SU-DHL-6 (cell line): ENCODE results near the gene SLC39A3.

ENCODE experiments used
- EZH2phosphoT487 ChIP-seq: fragments of 200-600 bp; sonication (generic), shearing (Covaris generic); conservative IDR thresholded peaks from 2 replicates; pipeline ENCODE4 v1.6.1; 2018; ENCODE audit warnings: mild to moderate bottlenecking, antibody characterized with exemption, low read length, moderate library complexity, mixed read lengths
- TF ChIP-seq, protein P1 (sequence below): fragments of 200-600 bp; sonication (generic); IDR thresholded peaks from one replicate; pipeline ENCODE4 v1.5.1; 2017; ENCODE audit warnings: antibody characterized with exemption, mild to moderate bottlenecking, low read length, moderate library complexity; ENCODE audit not compliant: insufficient read depth, poor library complexity, severe bottlenecking

- TF ChIP-seq, protein P1, sequence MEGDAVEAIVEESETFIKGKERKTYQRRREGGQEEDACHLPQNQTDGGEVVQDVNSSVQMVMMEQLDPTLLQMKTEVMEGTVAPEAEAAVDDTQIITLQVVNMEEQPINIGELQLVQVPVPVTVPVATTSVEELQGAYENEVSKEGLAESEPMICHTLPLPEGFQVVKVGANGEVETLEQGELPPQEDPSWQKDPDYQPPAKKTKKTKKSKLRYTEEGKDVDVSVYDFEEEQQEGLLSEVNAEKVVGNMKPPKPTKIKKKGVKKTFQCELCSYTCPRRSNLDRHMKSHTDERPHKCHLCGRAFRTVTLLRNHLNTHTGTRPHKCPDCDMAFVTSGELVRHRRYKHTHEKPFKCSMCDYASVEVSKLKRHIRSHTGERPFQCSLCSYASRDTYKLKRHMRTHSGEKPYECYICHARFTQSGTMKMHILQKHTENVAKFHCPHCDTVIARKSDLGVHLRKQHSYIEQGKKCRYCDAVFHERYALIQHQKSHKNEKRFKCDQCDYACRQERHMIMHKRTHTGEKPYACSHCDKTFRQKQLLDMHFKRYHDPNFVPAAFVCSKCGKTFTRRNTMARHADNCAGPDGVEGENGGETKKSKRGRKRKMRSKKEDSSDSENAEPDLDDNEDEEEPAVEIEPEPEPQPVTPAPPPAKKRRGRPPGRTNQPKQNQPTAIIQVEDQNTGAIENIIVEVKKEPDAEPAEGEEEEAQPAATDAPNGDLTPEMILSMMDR = no peak
- no peak for TF ChIP-seq EZH2phosphoT487
These were observed 20.1 kb upstream of the SLC39A3 start for GRCh38 chr19:2759965-2760364.
